ENCODE data around the gene GP5.

DNA sequence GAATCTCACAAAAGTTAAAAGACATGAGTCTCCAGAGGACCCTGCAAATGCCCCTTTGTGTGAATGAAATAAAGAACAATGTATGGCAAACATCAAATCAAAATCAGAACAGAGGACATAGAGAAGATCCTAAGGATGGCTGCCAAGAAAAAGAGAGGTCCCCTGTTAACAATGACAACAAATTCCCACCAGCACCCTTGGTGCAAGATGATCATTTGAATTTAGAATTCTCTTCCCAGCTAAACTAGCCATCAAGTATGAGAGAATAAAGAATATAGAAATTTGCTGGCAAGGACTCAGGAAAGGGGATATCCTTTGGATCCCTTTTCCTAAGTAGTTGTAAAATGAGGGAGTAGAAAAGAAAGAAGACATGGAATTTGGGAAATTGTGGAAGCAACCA is 8.2 kb downstream of the GP5 start:
- TF ChIP-seq POLR2A (IDR thresholded peaks at IDR 0.05; ENCODE audit: low read depth, low read length) (no peak), POLR2AphosphoS5 (IDR thresholded peaks at IDR 0.05; ENCODE audit: low read depth, low read length) (no peak)

All from GM12891 (cell line).